ENCODE results near the gene PBX1.

- TF ChIP-seq CTCF (IDR thresholded peaks at IDR 0.05) (no peak), POLR2AphosphoS5 (IDR thresholded peaks at IDR 0.05) (no peak)
These were observed 296.8 kb downstream of the PBX1 start for GRCh38 chr1:164855716-164856329.
